SU-DHL-6 (cell line): ENCODE measurements around the gene FIGNL2.

Experiments
- CTCF ChIP-seq: fragments of 200-600 bp; sonication (generic); IDR thresholded peaks from one replicate; pipeline ENCODE4 v1.5.1; 2017; ENCODE audit warnings: antibody characterized with exemption, mild to moderate bottlenecking, low read length, moderate library complexity; ENCODE audit not compliant: insufficient read depth, poor library complexity, severe bottlenecking
- EZH2phosphoT487 ChIP-seq: fragments of 200-600 bp; sonication (generic), shearing (Covaris generic); conservative IDR thresholded peaks from 2 replicates; pipeline ENCODE4 v1.6.1; 2018; ENCODE audit warnings: mild to moderate bottlenecking, antibody characterized with exemption, low read length, moderate library complexity, mixed read lengths

GRCh38 chr12:51846271-51846691, 2.2 kb downstream of the FIGNL2 start:
- TF ChIP-seq CTCF (no peak), EZH2phosphoT487 (no peak)
